T-helper 9 cell (primary cell): ENCODE results near the gene SUPT6H.

Experiments used
- DNase-seq: peaks from one replicate; pipeline ENCODE4 v3.0.0-alpha.2; 2020

SUPT6H gene

GRCh38 chr17:28751600-28752366 is 89.8 kb downstream of the SUPT6H start:
- no peak for DNase-seq
